Ishikawa (cell line): Measurements from ENCODE around the gene KLK2.
A peak's percentile ranks its signal among the peaks of the same experiment; 100 is the strongest.

ENCODE experiments used
- CEBPB ChIP-seq: IDR thresholded peaks from 2 replicates; pipeline ENCODE4 v1.6.1; 2012
- CREB1 ChIP-seq: IDR thresholded peaks from 2 replicates; pipeline ENCODE4 v1.6.1; 2012; ENCODE audit warnings: low read depth
- EGR1 ChIP-seq: IDR thresholded peaks from 2 replicates; pipeline ENCODE4 v1.6.1; 2012
- EP300 ChIP-seq: IDR thresholded peaks from 2 replicates; pipeline ENCODE4 v1.6.1; 2012; ENCODE audit warnings: borderline replicate concordance
- FOXM1 ChIP-seq: IDR thresholded peaks from 2 replicates; pipeline ENCODE4 v1.6.1; 2012; ENCODE audit warnings: low read depth, borderline replicate concordance
- MAX ChIP-seq: IDR thresholded peaks from 2 replicates; pipeline ENCODE4 v1.6.1; 2012
- NFIC ChIP-seq: IDR thresholded peaks from 2 replicates; pipeline ENCODE4 v1.6.1; 2012
- RAD21 ChIP-seq: IDR thresholded peaks from 2 replicates; pipeline ENCODE4 v1.6.1; 2012; ENCODE audit warnings: low read depth
- REST ChIP-seq: IDR thresholded peaks from 2 replicates; pipeline ENCODE4 v1.6.1; 2012; ENCODE audit warnings: low read depth, mild to moderate bottlenecking
- TAF1 ChIP-seq: IDR thresholded peaks from 2 replicates; pipeline ENCODE4 v1.6.1; 2012; ENCODE audit warnings: low read depth, mild to moderate bottlenecking
- TCF12 ChIP-seq: IDR thresholded peaks from 2 replicates; pipeline ENCODE4 v1.6.1; 2012; ENCODE audit warnings: low read depth
- TEAD4 ChIP-seq: IDR thresholded peaks from 2 replicates; pipeline ENCODE4 v1.6.1; 2012
- USF1 ChIP-seq: IDR thresholded peaks from 2 replicates; pipeline ENCODE4 v1.6.1; 2012
- YY1 ChIP-seq: IDR thresholded peaks from 2 replicates; pipeline ENCODE4 v1.6.1; 2012; ENCODE audit warnings: low read depth
- ZBTB7A ChIP-seq: IDR thresholded peaks from 2 replicates; pipeline ENCODE4 v1.6.1; 2012; ENCODE audit warnings: low read depth

KLK2 gene

DNA sequence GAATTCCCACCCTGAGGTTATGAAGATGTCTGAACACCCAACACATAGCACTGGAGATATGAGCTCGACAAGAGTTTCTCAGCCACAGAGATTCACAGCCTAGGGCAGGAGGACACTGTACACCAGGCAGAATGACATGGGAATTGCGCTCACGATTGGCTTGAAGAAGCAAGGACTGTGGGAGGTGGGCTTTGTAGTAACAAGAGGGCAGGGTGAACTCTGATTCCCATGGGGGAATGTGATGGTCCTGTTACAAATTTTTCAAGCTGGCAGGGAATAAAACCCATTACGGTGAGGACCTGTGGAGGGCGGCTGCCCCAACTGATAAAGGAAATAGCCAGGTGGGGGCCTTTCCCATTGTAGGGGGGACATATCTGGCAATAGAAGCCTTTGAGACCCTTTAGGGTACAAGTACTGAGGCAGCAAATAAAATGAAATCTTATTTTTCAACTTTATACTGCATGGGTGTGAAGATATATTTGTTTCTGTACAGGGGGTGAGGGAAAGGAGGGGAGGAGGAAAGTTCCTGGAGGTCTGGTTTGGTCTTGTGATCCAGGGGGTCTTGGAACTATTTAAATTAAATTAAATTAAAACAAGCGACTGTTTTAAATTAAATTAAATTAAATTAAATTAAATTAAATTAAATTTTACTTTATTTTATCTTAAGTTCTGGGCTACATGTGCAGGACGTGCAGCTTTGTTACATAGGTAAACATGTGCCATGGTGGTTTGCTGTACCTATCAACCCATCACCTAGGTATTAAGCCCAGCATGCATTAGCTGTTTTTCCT lies 11.5 kb upstream of the KLK2 start:
- no peak for TF ChIP-seq USF1
- no peak for TF ChIP-seq NFIC
- no peak for TF ChIP-seq RAD21
- no peak for TF ChIP-seq CEBPB
- no peak for TF ChIP-seq YY1
- TF ChIP-seq CREB1, result no peak
- TF ChIP-seq MAX, result no peak
- TF ChIP-seq ZBTB7A, result no peak
- TF ChIP-seq FOXM1, result no peak

DNA sequence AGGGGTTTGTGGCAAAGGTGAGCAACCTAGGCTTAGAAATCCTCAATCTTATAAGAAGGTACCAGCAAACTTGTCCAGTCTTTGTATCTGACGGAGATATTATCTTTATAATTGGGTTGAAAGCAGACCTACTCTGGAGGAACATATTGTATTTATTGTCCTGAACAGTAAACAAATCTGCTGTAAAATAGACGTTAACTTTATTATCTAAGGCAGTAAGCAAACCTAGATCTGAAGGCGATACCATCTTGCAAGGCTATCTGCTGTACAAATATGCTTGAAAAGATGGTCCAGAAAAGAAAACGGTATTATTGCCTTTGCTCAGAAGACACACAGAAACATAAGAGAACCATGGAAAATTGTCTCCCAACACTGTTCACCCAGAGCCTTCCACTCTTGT lies 3.8 kb upstream of the KLK2 start:
- TF ChIP-seq CREB1 (no peak), NFIC (no peak), MAX (no peak), USF1 (no peak), TAF1 (no peak), CEBPB (no peak), TEAD4 (no peak), ZBTB7A (no peak), EP300 (no peak), FOXM1 (no peak), EGR1 (no peak), REST (no peak), TCF12 (no peak)

DNA sequence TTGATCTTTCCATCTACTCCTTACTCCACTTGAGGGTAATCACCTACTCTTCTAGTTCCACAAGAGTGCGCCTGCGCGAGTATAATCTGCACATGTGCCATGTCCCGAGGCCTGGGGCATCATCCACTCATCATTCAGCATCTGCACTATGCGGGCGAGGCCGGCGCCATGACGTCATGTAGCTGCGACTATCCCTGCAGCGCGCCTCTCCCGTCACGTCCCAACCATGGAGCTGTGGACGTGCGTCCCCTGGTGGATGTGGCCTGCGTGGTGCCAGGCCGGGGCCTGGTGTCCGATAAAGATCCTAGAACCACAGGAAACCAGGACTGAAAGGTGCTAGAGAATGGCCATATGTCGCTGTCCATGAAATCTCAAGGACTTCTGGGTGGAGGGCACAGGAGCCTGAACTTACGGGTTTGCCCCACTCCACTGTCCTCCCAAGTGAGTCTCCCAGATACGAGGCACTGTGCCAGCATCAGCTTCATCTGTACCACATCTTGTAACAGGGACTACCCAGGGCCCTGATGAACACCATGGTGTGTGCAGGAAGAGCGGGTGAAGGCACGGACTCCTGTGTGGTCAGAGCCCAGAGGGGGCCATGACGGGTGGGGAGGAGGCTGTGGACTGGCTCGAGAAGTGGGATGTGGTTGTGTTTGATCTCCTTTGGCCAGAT lies 2.7 kb upstream of the KLK2 start:
- TF ChIP-seq REST (no peak), USF1 (no peak), RAD21 (peak; percentile 35; the same call in 1 of the 2 replicates), CREB1 (peak; percentile 53; the same call in 1 of the 2 replicates), MAX (0 out of 2 replicates have a peak, but pooled peaks have one; percentile 42)

GRCh38 chr19:50874211-50874610 lies 972 bp downstream of the KLK2 start:
- TF ChIP-seq FOXM1, result no peak
- TF ChIP-seq NFIC, result no peak
- TF ChIP-seq EP300, result no peak
- no peak for TF ChIP-seq TAF1
- TF ChIP-seq USF1, result no peak
- no peak for TF ChIP-seq CREB1
- TF ChIP-seq TCF12, result no peak
- no peak for TF ChIP-seq REST
- TF ChIP-seq EGR1, result no peak
- no peak for TF ChIP-seq CEBPB
- no peak for TF ChIP-seq RAD21
- no peak for TF ChIP-seq TEAD4
- TF ChIP-seq MAX, result no peak
- no peak for TF ChIP-seq YY1
- TF ChIP-seq ZBTB7A, result no peak
